ENCODE results near the gene SLC39A3. TPM values are rescaled to one million over a fixed set of nuclear protein-coding genes. Genes with fewer than 3 reads are reported as not detected.
A peak's percentile ranks its signal among the peaks of the same experiment; 100 is the strongest.

SLC39A3 gene
- total RNA-seq, 1 experiment from 2014 or later, result 39.1 TPM

- Histone ChIP-seq H3K4me2 (ENCODE audit: low read length) (peak overlapping the region; percentile 81), H3K9ac (ENCODE audit: low read length) (peak overlapping the region; percentile 59), H3K27ac (ENCODE audit: low read depth, low read length) (peak overlapping the region; percentile 57; the same call in 1 of the 2 replicates), H3K4me1 (ENCODE audit: control insufficient read depth in 1 of 2, insufficient read depth in 2 of 2, low read length in 2 of 2) (peaks cover 21 to 41% of the 10 kb centered on the region in 2 experiments), H3K36me3 (ENCODE audit: control insufficient read depth in 1 of 2, insufficient read depth in 2 of 2, low read length in 2 of 2) (no peaks in the 10 kb centered on the region), H3K9me3 (ENCODE audit: control insufficient read depth in 1 of 2, insufficient read depth in 1 of 2, low read depth in 1 of 2, low read length in 2 of 2) (no peaks in the 10 kb centered on the region), H3K9me2 (ENCODE audit: insufficient read depth) (no peaks in the 10 kb centered on the region), H3K27me3 (ENCODE audit: insufficient read depth, low read length) (no peaks in the 10 kb centered on the region), H3K79me2 (ENCODE audit: insufficient read depth, low read length) (peaks cover 11% of the 10 kb centered on the region; the same call in 1 of the 2 replicates), H4K20me1 (ENCODE audit: insufficient read depth) (no peaks in the 10 kb centered on the region), H2AFZ (ENCODE audit: low read depth, low read length, poor library complexity, severe bottlenecking) (no peak overlapping the region), H3K4me3 (replicated peaks in 1 of 2; ENCODE audit: low read depth in 1 of 2, low read length in 2 of 2) (peak overlapping the region in 1 of 2 experiments; percentile 29; a peak in 2 of 4 replicates)
- no TSS peak for BruUV-seq (replicated peaks)
- peak; percentile 94 for TF ChIP-seq MAX (IDR thresholded peaks at IDR 0.05)
- peak; percentile 32; the same call in 1 of the 2 replicates for TF ChIP-seq ZFX (IDR thresholded peaks at IDR 0.05)
- peak; percentile 78 for TF ChIP-seq EGR1 (IDR thresholded peaks at IDR 0.05; ENCODE audit: low read depth)
- peak; percentile 8 for TF ChIP-seq TCF7L2 (IDR thresholded peaks at IDR 0.05; ENCODE audit: borderline replicate concordance, extremely low read depth, insufficient read depth, insufficient read length)
- peak; percentile 52; the same call in 1 of the 2 replicates for TF ChIP-seq POLR2AphosphoS5 (IDR thresholded peaks at IDR 0.05; ENCODE audit: low read depth, low read length)
- TF ChIP-seq CEBPB (IDR thresholded peaks at IDR 0.05; ENCODE audit: low read depth), result no peak
- no peak for TF ChIP-seq ZNF274 (IDR thresholded peaks at IDR 0.05; ENCODE audit: low read depth, low read length)
- ChIA-PET RAD21 (ENCODE audit: low non-redundant PET in 1 of 2, low total read pairs in 2 of 2, uncharacterized antibody in 2 of 2, unreplicated experiment in 2 of 2) (no interaction called here), CTCF (interaction anchor here (0.6 kb wide), 1 partner anchor 29 kb away, joined by 3 read pairs; no protein-coding TSS in a partner anchor), POLR2A (interaction anchor here (0.9 kb wide), 2 partner anchors 17 to 338 kb away, joined by 3 to 4 read pairs; partner anchors contain the start of gene SLC39A3)
- DNase-seq (ENCODE audit: low read depth, low spot score), result no peak
- intact Hi-C loops (cut with micrococcal nuclease), result no loop called here
- peak; percentile 81 for ATAC-seq
These were observed 17.1 kb downstream of the SLC39A3 start for GRCh38 chr19:2722541-2723344.

All from HCT116 (cell line).